ENCODE measurements around the gene PTRHD1.

Gene PTRHD1

GRCh38 chr2:24749069-24749691, 44.0 kb downstream of the PTRHD1 start:
- no peak for DNase-seq

GRCh38 chr2:24747299-24747698, 45.9 kb downstream of the PTRHD1 start:
- DNase-seq: no peak

- DNase-seq: no peak
These were observed 47.4 kb downstream of the PTRHD1 start for GRCh38 chr2:24745825-24746224.

GRCh38 chr2:24744356-24744755, 48.8 kb downstream of the PTRHD1 start:
- no peak for DNase-seq

GRCh38 chr2:24743924-24744323, 49.3 kb downstream of the PTRHD1 start:
- DNase-seq: no peak

GRCh38 chr2:24742730-24743129, 50.5 kb downstream of the PTRHD1 start:
- DNase-seq: no peak

- DNase-seq: no peak
These were observed 53.0 kb downstream of the PTRHD1 start for GRCh38 chr2:24740142-24740541.
